HG02759 (cell line): ENCODE results near the gene AHCTF1.
A peak's percentile ranks its signal among the peaks of the same experiment; 100 is the strongest.
"Not testable (repeated sequence)": the region's sequence is repeated elsewhere in the genome, so short reads cannot be mapped to it uniquely, and the experiment has no call there.

Experiments used
- ATAC-seq: cut with Tn5 transposase; IDR thresholded peaks from one replicate; pipeline ENCODE4 v1.9.1; 2021; ENCODE audit warnings: mild to moderate bottlenecking, moderate library complexity; ENCODE audit not compliant: unreplicated experiment

Gene AHCTF1

GRCh38 chr1:246923900-246924299, 7.8 kb downstream of the AHCTF1 start:
- no peak for ATAC-seq

- ATAC-seq = no peak
Observed at GRCh38 chr1:246923482-246923881, 8.3 kb downstream of the AHCTF1 start.

- ATAC-seq = no peak
Observed at GRCh38 chr1:246921481-246921880, 10.3 kb downstream of the AHCTF1 start.

GRCh38 chr1:246919902-246920301, 11.8 kb downstream of the AHCTF1 start:
- ATAC-seq = no peak

GRCh38 chr1:246916026-246916923, 15.5 kb downstream of the AHCTF1 start:
- not testable (repeated sequence) for ATAC-seq

GRCh38 chr1:246907472-246907871, 24.3 kb downstream of the AHCTF1 start:
- no peak for ATAC-seq

GRCh38 chr1:246906833-246907232, 24.9 kb downstream of the AHCTF1 start:
- ATAC-seq = no peak

- no peak for ATAC-seq
Observed at GRCh38 chr1:246901874-246902273, 29.9 kb downstream of the AHCTF1 start.

- ATAC-seq = no peak
Observed at GRCh38 chr1:246897302-246897701, 34.4 kb downstream of the AHCTF1 start.

GRCh38 chr1:246893191-246893939, 38.4 kb downstream of the AHCTF1 start:
- ATAC-seq = peak; percentile 61

- ATAC-seq = no peak
Observed at GRCh38 chr1:246891105-246891504, 40.6 kb downstream of the AHCTF1 start.

GRCh38 chr1:246888522-246888921, 43.2 kb downstream of the AHCTF1 start:
- ATAC-seq = no peak

GRCh38 chr1:246885389-246885788, 46.4 kb downstream of the AHCTF1 start:
- not testable (repeated sequence) for ATAC-seq

- ATAC-seq = no peak
Observed at GRCh38 chr1:246878551-246878950, 53.2 kb downstream of the AHCTF1 start.

- no peak for ATAC-seq
Observed at GRCh38 chr1:246876431-246876830, 55.3 kb downstream of the AHCTF1 start.

GRCh38 chr1:246875041-246876026, 56.4 kb downstream of the AHCTF1 start:
- ATAC-seq = peak; percentile 83

GRCh38 chr1:246865921-246866320, 65.8 kb downstream of the AHCTF1 start:
- no peak for ATAC-seq

- ATAC-seq = not testable (repeated sequence)
Observed at GRCh38 chr1:246863791-246864190, 68.0 kb downstream of the AHCTF1 start.

GRCh38 chr1:246860401-246860800, 71.3 kb downstream of the AHCTF1 start:
- no peak for ATAC-seq

- ATAC-seq = no peak
Observed at GRCh38 chr1:246856371-246856770, 75.4 kb downstream of the AHCTF1 start.

- not testable (repeated sequence) for ATAC-seq
Observed at GRCh38 chr1:246850640-246851039, 81.1 kb downstream of the AHCTF1 start.
